OCI-LY3 (cell line): ENCODE measurements around the gene STKLD1.
"Not testable (repeated sequence)": the region's sequence is repeated elsewhere in the genome, so short reads cannot be mapped to it uniquely, and the experiment has no call there.

Experiments
- CTCF ChIP-seq: fragments of 200-600, 300-600 bp; sonication (generic); IDR thresholded peaks from 2 replicates; pipeline ENCODE4 v1.5.1; 2014; ENCODE audit warnings: antibody characterized with exemption, low read length, low read depth
- EZH2phosphoT487 ChIP-seq: fragments of 200-600 bp; shearing (Covaris generic); IDR thresholded peaks from 2 replicates; pipeline ENCODE4 v1.6.1; 2018; ENCODE audit warnings: antibody characterized with exemption, mixed run types, low read depth

GRCh38 chr9:133451865-133452264 is 75.7 kb downstream of the STKLD1 start:
- TF ChIP-seq CTCF, EZH2phosphoT487: not testable (repeated sequence)
